Measurements from ENCODE around the gene INHBE.
A peak's percentile ranks its signal among the peaks of the same experiment; 100 is the strongest.
"Not testable (repeated sequence)": the region's sequence is repeated elsewhere in the genome, so short reads cannot be mapped to it uniquely, and the experiment has no call there.

INHBE gene

GRCh38 chr12:57418255-57418654 lies 36.9 kb upstream of the INHBE start:
- H3K56ac ChIP-seq (ENCODE audit: low read length) = no peak overlapping the region
- no peak overlapping the region for H3K27ac ChIP-seq (ENCODE audit: low read depth, low read length)
- H3K4me3 ChIP-seq (ENCODE audit: low read length) = no peak overlapping the region

DNA sequence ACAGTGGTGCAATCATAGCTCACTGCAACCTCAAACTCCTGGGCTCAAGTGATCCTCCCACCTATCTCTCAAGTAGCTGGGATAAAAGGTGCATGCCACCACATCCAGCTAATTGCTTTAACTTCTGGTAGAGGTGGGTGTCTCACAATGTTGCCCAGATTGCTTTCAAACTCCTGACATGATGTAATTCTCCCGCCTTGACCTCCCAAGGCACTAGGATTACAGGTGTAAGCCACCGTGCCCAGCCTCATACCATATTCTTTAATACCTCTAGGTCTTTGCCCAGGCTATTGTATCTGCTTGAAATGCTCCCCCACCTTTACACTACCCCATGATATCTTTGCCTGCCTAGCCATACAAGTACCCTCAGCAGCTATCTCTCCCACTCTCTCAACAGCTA lies 35.6 kb upstream of the INHBE start:
- Histone ChIP-seq H3K4ac (ENCODE audit: low read depth, low read length) (no peak overlapping the region), H4K5ac (ENCODE audit: low read length) (no peak overlapping the region), H3K36me3 (ENCODE audit: control insufficient read depth, insufficient read depth, low read length) (no peaks in the 10 kb centered on the region), H4K8ac (ENCODE audit: low read depth, low read length) (no peak overlapping the region), H3K27ac (ENCODE audit: low read depth, low read length) (no peak overlapping the region), H2BK5ac (ENCODE audit: low read length) (no peak overlapping the region), H2AK5ac (ENCODE audit: low read length) (no peak overlapping the region), H3K79me1 (ENCODE audit: low read length) (no peaks in the 10 kb centered on the region), H3K56ac (ENCODE audit: low read length) (no peak overlapping the region), H3K4me3 (ENCODE audit: low read length) (no peak overlapping the region), H3K23ac (ENCODE audit: low read length) (no peak overlapping the region), H3K27me3 (ENCODE audit: insufficient read depth, low read length, poor library complexity) (no peaks in the 10 kb centered on the region), H3K18ac (ENCODE audit: low read length) (no peak overlapping the region), H3K9ac (ENCODE audit: low read length) (no peak overlapping the region), H3K79me2 (ENCODE audit: control insufficient read depth, insufficient read depth, low read length) (no peaks in the 10 kb centered on the region), H3K4me1 (ENCODE audit: control insufficient read depth, low read depth, low read length) (no peaks in the 10 kb centered on the region), H2BK120ac (ENCODE audit: low read depth, low read length) (no peak overlapping the region), H3K4me2 (ENCODE audit: low read length) (no peak overlapping the region), H2BK15ac (replicated peaks; ENCODE audit: low read depth) (no peak overlapping the region)
- WGBS (ENCODE audit: extremely low coverage, insufficient coverage, low lambda C conversion rate) = no CpG with 5 or more reads among the region's 2 CpGs
- DNase-seq = no peak

More at GRCh38 chr12:57418255-57418654, 36.9 kb upstream of the INHBE start:
- H2BK5ac ChIP-seq (ENCODE audit: low read length) = no peak overlapping the region
- H3K9ac ChIP-seq (ENCODE audit: low read length) = no peak overlapping the region
- H4K8ac ChIP-seq (ENCODE audit: low read depth, low read length) = no peak overlapping the region
- H3K4me2 ChIP-seq (ENCODE audit: low read length) = no peak overlapping the region
- H3K4me1 ChIP-seq (ENCODE audit: control insufficient read depth, low read depth, low read length) = no peaks in the 10 kb centered on the region
- no peak overlapping the region for H2BK15ac ChIP-seq (replicated peaks; ENCODE audit: low read depth)
- H3K79me1 ChIP-seq (ENCODE audit: low read length) = no peaks in the 10 kb centered on the region
- no peak overlapping the region for H3K18ac ChIP-seq (ENCODE audit: low read length)
- H3K79me2 ChIP-seq (ENCODE audit: control insufficient read depth, insufficient read depth, low read length) = no peaks in the 10 kb centered on the region
- no peaks in the 10 kb centered on the region for H3K27me3 ChIP-seq (ENCODE audit: insufficient read depth, low read length, poor library complexity)
- DNase-seq = no peak
- no CpG with 5 or more reads among the region's 9 CpGs for WGBS (ENCODE audit: extremely low coverage, insufficient coverage, low lambda C conversion rate)
- no peak overlapping the region for H4K5ac ChIP-seq (ENCODE audit: low read length)
- no peak overlapping the region for H3K4ac ChIP-seq (ENCODE audit: low read depth, low read length)
- H3K36me3 ChIP-seq (ENCODE audit: control insufficient read depth, insufficient read depth, low read length) = no peaks in the 10 kb centered on the region
- no peak overlapping the region for H2AK5ac ChIP-seq (ENCODE audit: low read length)
- H2BK120ac ChIP-seq (ENCODE audit: low read depth, low read length) = no peak overlapping the region
- no peak overlapping the region for H3K23ac ChIP-seq (ENCODE audit: low read length)

- 100% methylated on average over 1 of the region's 5 CpGs for WGBS (ENCODE audit: extremely low coverage, insufficient coverage, low lambda C conversion rate)
- no peak overlapping the region for H3K4me2 ChIP-seq (ENCODE audit: low read length)
Observed at GRCh38 chr12:57420482-57420881, 34.6 kb upstream of the INHBE start.

DNA sequence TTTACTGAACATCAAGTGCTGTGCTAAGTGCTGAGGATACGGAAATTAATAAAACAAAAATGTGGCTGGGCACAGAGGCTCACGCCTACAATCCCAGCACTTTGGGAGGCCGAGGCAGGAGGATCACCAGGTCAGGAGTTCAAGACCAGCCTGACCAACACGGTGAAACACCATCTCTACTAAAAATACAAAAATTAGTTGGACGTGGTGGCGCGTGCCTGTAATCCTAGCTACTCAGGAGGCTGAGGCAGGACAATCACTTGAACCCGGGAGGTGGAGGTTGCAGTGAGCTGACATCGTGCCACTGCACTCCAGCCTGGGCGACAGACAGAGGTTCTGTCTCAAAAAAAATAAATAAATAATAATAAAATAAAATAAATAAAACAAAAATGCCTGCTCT lies 28.2 kb upstream of the INHBE start:
- not testable (repeated sequence) for H3K27ac ChIP-seq (ENCODE audit: low read depth, low read length); H3K4me2 ChIP-seq (ENCODE audit: low read length); H3K4me3 ChIP-seq (ENCODE audit: low read length); DNase-seq; H4K5ac ChIP-seq (ENCODE audit: low read length); H3K56ac ChIP-seq (ENCODE audit: low read length); H3K18ac ChIP-seq (ENCODE audit: low read length); H2BK15ac ChIP-seq (replicated peaks; ENCODE audit: low read depth); H3K4me1 ChIP-seq (ENCODE audit: control insufficient read depth, low read depth, low read length); H3K9ac ChIP-seq (ENCODE audit: low read length); H3K79me2 ChIP-seq (ENCODE audit: control insufficient read depth, insufficient read depth, low read length); H3K27me3 ChIP-seq (ENCODE audit: insufficient read depth, low read length, poor library complexity); H3K23ac ChIP-seq (ENCODE audit: low read length); H3K79me1 ChIP-seq (ENCODE audit: low read length); H2AK5ac ChIP-seq (ENCODE audit: low read length); H3K36me3 ChIP-seq (ENCODE audit: control insufficient read depth, insufficient read depth, low read length); H4K8ac ChIP-seq (ENCODE audit: low read depth, low read length); H3K4ac ChIP-seq (ENCODE audit: low read depth, low read length); H2BK120ac ChIP-seq (ENCODE audit: low read depth, low read length); H2BK5ac ChIP-seq (ENCODE audit: low read length)
- no CpG with 5 or more reads among the region's 10 CpGs for WGBS (ENCODE audit: extremely low coverage, insufficient coverage, low lambda C conversion rate)

More at GRCh38 chr12:57420482-57420881, 34.6 kb upstream of the INHBE start:
- Histone ChIP-seq H2AK5ac (ENCODE audit: low read length) (no peak overlapping the region), H3K79me1 (ENCODE audit: low read length) (no peaks in the 10 kb centered on the region), H2BK120ac (ENCODE audit: low read depth, low read length) (no peak overlapping the region), H3K23ac (ENCODE audit: low read length) (no peak overlapping the region), H3K4me1 (ENCODE audit: control insufficient read depth, low read depth, low read length) (no peaks in the 10 kb centered on the region), H4K5ac (ENCODE audit: low read length) (no peak overlapping the region), H3K27me3 (ENCODE audit: insufficient read depth, low read length, poor library complexity) (no peaks in the 10 kb centered on the region), H3K79me2 (ENCODE audit: control insufficient read depth, insufficient read depth, low read length) (no peaks in the 10 kb centered on the region), H3K4ac (ENCODE audit: low read depth, low read length) (no peak overlapping the region), H2BK15ac (replicated peaks; ENCODE audit: low read depth) (no peak overlapping the region), H3K27ac (ENCODE audit: low read depth, low read length) (no peak overlapping the region), H3K36me3 (ENCODE audit: control insufficient read depth, insufficient read depth, low read length) (no peaks in the 10 kb centered on the region), H3K56ac (ENCODE audit: low read length) (no peak overlapping the region), H3K18ac (ENCODE audit: low read length) (no peak overlapping the region), H4K8ac (ENCODE audit: low read depth, low read length) (no peak overlapping the region), H2BK5ac (ENCODE audit: low read length) (no peak overlapping the region), H3K4me3 (ENCODE audit: low read length) (no peak overlapping the region), H3K9ac (ENCODE audit: low read length) (no peak overlapping the region)
- no peak for DNase-seq

- WGBS (ENCODE audit: extremely low coverage, insufficient coverage, low lambda C conversion rate) = no CpG with 5 or more reads among the region's 6 CpGs
- Histone ChIP-seq H3K27ac (ENCODE audit: low read depth, low read length) (no peak overlapping the region), H2AK5ac (ENCODE audit: low read length) (no peak overlapping the region), H4K8ac (ENCODE audit: low read depth, low read length) (no peak overlapping the region), H3K18ac (ENCODE audit: low read length) (no peak overlapping the region), H3K4me3 (ENCODE audit: low read length) (no peak overlapping the region), H2BK15ac (replicated peaks; ENCODE audit: low read depth) (no peak overlapping the region), H3K56ac (ENCODE audit: low read length) (no peak overlapping the region), H3K79me1 (ENCODE audit: low read length) (peaks cover 2% of the 10 kb centered on the region), H3K23ac (ENCODE audit: low read length) (no peak overlapping the region), H3K27me3 (ENCODE audit: insufficient read depth, low read length, poor library complexity) (no peaks in the 10 kb centered on the region), H3K4me2 (ENCODE audit: low read length) (no peak overlapping the region), H2BK120ac (ENCODE audit: low read depth, low read length) (no peak overlapping the region), H3K9ac (ENCODE audit: low read length) (no peak overlapping the region), H3K79me2 (ENCODE audit: control insufficient read depth, insufficient read depth, low read length) (peaks cover 4% of the 10 kb centered on the region), H2BK5ac (ENCODE audit: low read length) (no peak overlapping the region), H4K5ac (ENCODE audit: low read length) (no peak overlapping the region), H3K36me3 (ENCODE audit: control insufficient read depth, insufficient read depth, low read length) (no peaks in the 10 kb centered on the region), H3K4ac (ENCODE audit: low read depth, low read length) (no peak overlapping the region), H3K4me1 (ENCODE audit: control insufficient read depth, low read depth, low read length) (no peaks in the 10 kb centered on the region)
- no peak for DNase-seq
Observed at GRCh38 chr12:57428965-57429364, 26.1 kb upstream of the INHBE start.

DNA sequence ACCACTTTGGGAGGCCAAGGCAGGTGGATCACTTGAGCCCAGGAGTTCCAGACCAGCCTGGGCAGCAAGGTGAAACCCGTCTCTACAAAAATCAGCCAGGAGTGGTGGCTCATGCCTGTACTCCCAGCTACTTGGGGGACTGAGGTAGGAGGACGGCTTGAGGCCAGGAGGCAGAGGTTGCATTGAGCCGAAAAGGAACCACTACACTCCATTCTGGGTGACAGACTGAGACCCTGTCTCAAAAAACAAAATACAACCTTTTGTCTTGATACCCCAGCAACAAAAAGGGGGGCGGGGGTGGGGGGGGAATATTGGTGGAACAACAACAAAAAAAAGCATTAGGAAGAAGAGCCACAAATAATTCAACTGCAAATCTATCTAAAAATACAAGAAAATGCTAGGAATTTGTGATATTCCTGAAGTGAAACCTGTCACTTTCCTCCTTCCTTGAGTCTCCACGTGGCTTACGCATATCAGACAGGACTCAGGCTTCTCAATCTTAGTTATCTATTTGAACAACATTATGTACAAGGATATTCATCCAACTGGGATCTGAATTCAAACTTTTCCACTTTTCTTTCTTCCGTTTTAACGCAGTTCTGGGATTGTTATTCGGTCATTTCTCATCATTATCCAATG lies 25.5 kb upstream of the INHBE start:
- Histone ChIP-seq H3K23ac (ENCODE audit: low read length) (no peak overlapping the region), H3K4me3 (ENCODE audit: low read length) (peak overlapping the region; percentile 65), H3K18ac (ENCODE audit: low read length) (peak overlapping the region; percentile 99), H3K9ac (ENCODE audit: low read length) (peak overlapping the region; percentile 81), H4K5ac (ENCODE audit: low read length) (no peak overlapping the region), H3K4me2 (ENCODE audit: low read length) (peak overlapping the region; percentile 77), H3K4me1 (ENCODE audit: control insufficient read depth, low read depth, low read length) (no peaks in the 10 kb centered on the region), H2AK5ac (ENCODE audit: low read length) (no peak overlapping the region), H3K27me3 (ENCODE audit: insufficient read depth, low read length, poor library complexity) (no peaks in the 10 kb centered on the region), H3K27ac (ENCODE audit: low read depth, low read length) (no peak overlapping the region), H2BK5ac (ENCODE audit: low read length) (no peak overlapping the region), H3K79me1 (ENCODE audit: low read length) (peaks cover 2% of the 10 kb centered on the region), H3K79me2 (ENCODE audit: control insufficient read depth, insufficient read depth, low read length) (peaks cover 4% of the 10 kb centered on the region), H3K36me3 (ENCODE audit: control insufficient read depth, insufficient read depth, low read length) (no peaks in the 10 kb centered on the region), H2BK120ac (ENCODE audit: low read depth, low read length) (no peak overlapping the region), H3K4ac (ENCODE audit: low read depth, low read length) (no peak overlapping the region), H3K56ac (ENCODE audit: low read length) (peak overlapping the region; percentile 92), H2BK15ac (replicated peaks; ENCODE audit: low read depth) (no peak overlapping the region), H4K8ac (ENCODE audit: low read depth, low read length) (no peak overlapping the region)
- WGBS (ENCODE audit: extremely low coverage, insufficient coverage, low lambda C conversion rate) = no CpG with 5 or more reads among the region's 9 CpGs
- DNase-seq = no peak

Measured in mesendoderm (in vitro differentiated cells).